ENCODE measurements around the gene MAGEL2.
"Not testable (repeated sequence)": the region's sequence is repeated elsewhere in the genome, so short reads cannot be mapped to it uniquely, and the experiment has no call there.

Gene MAGEL2

DNA sequence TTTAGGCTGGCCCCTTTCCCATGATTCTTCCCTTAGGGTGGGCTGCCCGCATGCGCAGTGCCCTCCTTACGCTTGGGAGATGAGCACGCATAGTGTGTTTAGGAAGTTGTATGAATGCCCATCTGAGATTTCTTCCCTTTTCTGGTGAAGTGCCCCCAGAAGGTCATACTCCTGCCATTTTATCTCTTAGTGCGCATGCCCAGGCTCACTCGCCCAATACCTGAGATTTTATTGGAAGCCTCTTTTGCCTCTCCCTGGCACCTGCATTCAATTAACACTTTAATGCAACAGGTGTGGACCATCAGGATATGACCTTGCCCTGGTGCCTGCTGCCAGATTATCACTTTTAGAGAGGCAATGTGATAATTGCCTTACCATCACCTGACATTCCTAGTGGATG lies 45.5 kb downstream of the MAGEL2 start:
- no peak for DNase-seq

- no peak for DNase-seq
Observed at GRCh38 chr15:23599053-23599452, 48.6 kb downstream of the MAGEL2 start.

- not testable (repeated sequence) for DNase-seq
Observed at GRCh38 chr15:23597278-23597677, 50.4 kb downstream of the MAGEL2 start.

DNA sequence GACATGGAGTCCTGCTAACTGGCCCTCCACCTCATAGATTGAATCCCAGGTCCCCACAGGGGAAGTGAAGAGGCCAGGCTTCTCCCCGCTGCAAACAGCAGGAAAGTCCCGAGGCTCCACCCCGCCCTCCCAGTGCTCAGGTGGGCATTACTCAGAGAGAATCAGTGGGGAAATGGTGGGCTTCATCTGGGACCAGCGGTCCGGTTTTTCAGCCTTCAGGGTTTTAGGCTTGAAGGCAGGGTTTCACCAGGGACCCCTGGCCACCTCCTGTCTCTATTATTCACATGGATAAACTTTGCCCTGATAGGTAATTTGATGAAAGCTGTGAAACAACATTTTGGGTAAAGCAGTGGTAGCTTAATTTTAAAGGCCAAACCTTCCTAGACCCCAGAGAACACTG lies 50.9 kb downstream of the MAGEL2 start:
- no peak for DNase-seq

DNA sequence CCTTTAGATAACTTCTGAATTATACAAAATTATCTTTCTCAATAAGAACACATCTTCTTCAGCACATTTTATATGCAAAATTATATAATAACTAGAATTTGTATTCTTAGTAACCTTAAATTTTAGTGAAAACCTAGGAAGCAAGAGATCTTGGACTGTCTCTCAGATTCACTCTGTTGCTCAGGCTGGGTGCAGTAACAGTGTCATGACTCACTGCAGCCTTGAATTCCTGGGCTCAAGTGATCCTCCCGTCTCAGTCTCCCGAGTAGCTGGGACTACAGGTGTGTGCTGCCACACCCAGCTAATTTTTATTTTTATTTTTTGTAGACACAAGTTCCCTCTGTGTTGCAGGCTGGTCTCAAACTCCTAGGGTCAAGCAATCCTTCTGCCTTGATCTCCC lies 52.3 kb downstream of the MAGEL2 start:
- DNase-seq, result no peak

DNA sequence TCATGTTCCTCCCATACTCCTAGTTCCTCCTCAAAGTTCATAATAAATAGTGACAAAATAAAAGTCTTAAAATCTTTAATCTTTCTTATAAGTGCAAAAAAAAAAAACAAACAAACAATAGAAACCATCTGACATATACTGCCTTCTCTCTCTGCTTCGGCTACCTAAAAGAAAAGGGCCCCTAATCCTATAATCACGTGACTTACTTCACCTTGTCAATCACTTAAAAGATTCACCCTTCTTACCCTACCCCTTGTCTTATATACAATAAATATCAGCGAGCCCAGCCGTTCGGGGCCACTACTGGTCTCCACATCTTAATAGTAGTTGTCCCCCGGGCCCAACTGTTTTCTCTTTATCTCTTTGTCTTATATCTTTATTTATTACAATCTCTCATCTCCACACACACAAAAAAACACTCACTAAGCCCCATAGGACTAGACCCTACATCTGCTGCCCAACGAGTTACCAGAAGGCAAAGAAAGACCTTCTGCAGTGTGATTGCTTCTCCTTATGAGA lies 53.4 kb downstream of the MAGEL2 start:
- no peak for DNase-seq
